ENCODE data around the gene RASGEF1C. TPM values are rescaled to one million over a fixed set of nuclear protein-coding genes. Genes with fewer than 3 reads are reported as not detected.

Gene RASGEF1C
- total RNA-seq, 1 experiment from 2014 or later = not detected

DNA sequence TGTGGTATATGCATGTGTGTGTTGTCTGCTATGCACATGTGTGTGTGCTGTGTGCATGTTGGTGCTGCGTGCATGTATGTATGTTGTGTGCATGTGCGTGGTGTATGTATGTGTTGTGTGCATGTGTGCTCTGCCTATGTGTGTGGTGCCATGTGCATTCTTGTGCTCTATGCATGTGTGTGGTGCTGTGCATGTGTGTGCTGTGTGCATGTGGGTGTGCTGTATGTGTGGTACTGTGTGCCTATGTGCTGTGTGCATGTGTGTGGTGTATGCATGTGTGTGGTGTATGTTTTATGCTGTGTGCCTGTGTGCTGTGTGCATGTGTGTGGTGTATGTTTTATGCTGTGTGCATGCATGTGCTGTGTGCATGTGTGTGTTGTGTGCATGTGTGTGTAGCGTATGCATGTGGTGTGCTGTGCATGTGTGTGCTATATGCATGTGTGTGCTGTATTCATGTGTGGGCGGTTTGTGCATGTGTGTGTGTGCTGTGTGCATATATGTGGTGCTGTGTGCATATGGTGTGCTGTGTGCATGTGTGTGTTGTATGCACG is 4.7 kb upstream of the RASGEF1C start:
- peaks cover 7% of the 10 kb centered on the region for H3K9me3 Mint-ChIP-seq (ENCODE audit: low read depth, unreplicated experiment)
- TF ChIP-seq, protein P1, sequence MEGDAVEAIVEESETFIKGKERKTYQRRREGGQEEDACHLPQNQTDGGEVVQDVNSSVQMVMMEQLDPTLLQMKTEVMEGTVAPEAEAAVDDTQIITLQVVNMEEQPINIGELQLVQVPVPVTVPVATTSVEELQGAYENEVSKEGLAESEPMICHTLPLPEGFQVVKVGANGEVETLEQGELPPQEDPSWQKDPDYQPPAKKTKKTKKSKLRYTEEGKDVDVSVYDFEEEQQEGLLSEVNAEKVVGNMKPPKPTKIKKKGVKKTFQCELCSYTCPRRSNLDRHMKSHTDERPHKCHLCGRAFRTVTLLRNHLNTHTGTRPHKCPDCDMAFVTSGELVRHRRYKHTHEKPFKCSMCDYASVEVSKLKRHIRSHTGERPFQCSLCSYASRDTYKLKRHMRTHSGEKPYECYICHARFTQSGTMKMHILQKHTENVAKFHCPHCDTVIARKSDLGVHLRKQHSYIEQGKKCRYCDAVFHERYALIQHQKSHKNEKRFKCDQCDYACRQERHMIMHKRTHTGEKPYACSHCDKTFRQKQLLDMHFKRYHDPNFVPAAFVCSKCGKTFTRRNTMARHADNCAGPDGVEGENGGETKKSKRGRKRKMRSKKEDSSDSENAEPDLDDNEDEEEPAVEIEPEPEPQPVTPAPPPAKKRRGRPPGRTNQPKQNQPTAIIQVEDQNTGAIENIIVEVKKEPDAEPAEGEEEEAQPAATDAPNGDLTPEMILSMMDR (IDR thresholded peaks at IDR 0.05; ENCODE audit: unreplicated experiment) = no peak
- CTCF ChIA-PET = no interaction called here
- BruUV-seq (replicated peaks) = no TSS peak
- no peak overlapping the region for H3K4me3 Mint-ChIP-seq (ENCODE audit: low read depth, unreplicated experiment)
- peaks cover 4% of the 10 kb centered on the region for H3K36me3 Mint-ChIP-seq (ENCODE audit: insufficient read depth, unreplicated experiment)
- H3K27ac Mint-ChIP-seq (ENCODE audit: unreplicated experiment) = no peak overlapping the region
- peaks cover 17% of the 10 kb centered on the region for H3K4me1 Mint-ChIP-seq (ENCODE audit: low read depth, unreplicated experiment)
- no peak for DNase-seq
- intact Hi-C loops (cut with micrococcal nuclease; ENCODE audit: unreplicated experiment) = no loop called here
- H3K27me3 Mint-ChIP-seq (ENCODE audit: unreplicated experiment) = peaks cover 26% of the 10 kb centered on the region

DNA sequence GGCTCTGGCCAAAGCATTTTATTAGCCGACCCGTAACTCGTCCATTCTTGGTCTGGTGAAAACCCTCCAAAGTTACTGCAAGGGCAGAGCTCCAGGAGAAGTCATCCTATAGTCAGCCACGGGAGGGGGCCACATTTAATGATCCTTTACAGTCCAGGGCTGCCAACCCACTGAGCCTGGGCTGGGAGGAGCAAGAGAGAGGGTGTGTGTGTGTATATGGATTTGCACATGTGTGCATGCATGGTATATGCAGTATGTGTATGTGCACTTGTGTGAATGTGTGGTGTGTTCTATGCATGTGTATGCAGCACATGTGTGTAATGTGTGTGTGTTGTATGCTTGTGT is 4.2 kb upstream of the RASGEF1C start:
- DNase-seq = no peak
- CTCF ChIA-PET = no interaction called here
- no peak overlapping the region for H3K4me3 Mint-ChIP-seq (ENCODE audit: low read depth, unreplicated experiment)
- BruUV-seq (replicated peaks) = no TSS peak
- TF ChIP-seq, protein P1 (IDR thresholded peaks at IDR 0.05; ENCODE audit: unreplicated experiment) = no peak
- peaks cover 8% of the 10 kb centered on the region for H3K36me3 Mint-ChIP-seq (ENCODE audit: insufficient read depth, unreplicated experiment)
- intact Hi-C loops (cut with micrococcal nuclease; ENCODE audit: unreplicated experiment) = no loop called here
- peaks cover 31% of the 10 kb centered on the region for H3K27me3 Mint-ChIP-seq (ENCODE audit: unreplicated experiment)
- H3K27ac Mint-ChIP-seq (ENCODE audit: unreplicated experiment) = no peak overlapping the region
- H3K4me1 Mint-ChIP-seq (ENCODE audit: low read depth, unreplicated experiment) = peaks cover 22% of the 10 kb centered on the region
- peaks cover 3% of the 10 kb centered on the region for H3K9me3 Mint-ChIP-seq (ENCODE audit: low read depth, unreplicated experiment)

DNA sequence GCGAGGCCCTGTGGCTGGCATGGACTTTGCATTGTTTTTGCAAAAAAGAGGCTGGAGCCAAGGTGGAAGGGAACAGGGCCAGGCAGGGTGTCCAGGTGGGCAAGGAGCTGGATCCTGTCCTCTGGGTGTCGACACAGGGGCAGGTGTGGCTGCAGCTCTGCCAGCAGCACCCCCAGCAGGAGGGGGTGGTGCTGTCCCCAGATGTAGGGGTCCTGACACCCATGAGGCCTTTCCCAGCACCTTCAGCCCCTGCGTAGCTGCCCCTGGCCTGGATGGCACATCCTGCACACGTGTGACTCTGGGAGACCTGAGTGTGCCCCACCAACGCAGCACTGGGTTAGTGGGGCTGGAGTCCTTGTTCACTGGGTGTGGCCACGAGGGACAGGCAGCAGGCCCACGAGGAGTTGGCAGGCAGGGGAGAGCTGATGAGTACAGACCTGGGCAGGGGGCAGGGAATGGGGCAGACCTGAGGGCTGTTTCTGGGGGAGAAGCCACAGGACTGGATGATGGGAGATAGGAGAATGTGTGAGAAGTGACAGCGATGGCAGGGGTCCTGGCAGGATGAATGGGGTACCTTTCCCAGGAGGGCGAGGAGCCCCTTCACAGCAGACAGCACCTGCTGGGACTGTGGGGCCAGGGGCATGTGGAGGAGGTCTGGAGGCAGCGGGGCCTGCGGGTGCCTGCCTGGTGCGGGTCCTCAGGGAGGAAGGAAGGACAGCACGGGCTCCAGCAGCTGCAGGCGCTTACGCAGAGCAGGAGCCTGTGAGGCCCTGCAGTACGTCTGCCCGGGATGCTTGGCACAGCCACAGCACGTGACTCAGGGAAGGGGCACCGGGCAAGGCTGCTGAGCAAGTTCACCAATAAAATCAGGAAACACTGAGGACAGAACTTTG is 3.6 kb upstream of the RASGEF1C start:
- Mint-ChIP-seq H3K36me3 (ENCODE audit: insufficient read depth, unreplicated experiment) (peaks cover 10% of the 10 kb centered on the region), H3K27ac (ENCODE audit: unreplicated experiment) (no peak overlapping the region), H3K4me1 (ENCODE audit: low read depth, unreplicated experiment) (peaks cover 26% of the 10 kb centered on the region), H3K4me3 (ENCODE audit: low read depth, unreplicated experiment) (no peak overlapping the region), H3K27me3 (ENCODE audit: unreplicated experiment) (peaks cover 37% of the 10 kb centered on the region), H3K9me3 (ENCODE audit: low read depth, unreplicated experiment) (peaks cover 3% of the 10 kb centered on the region)
- peak; percentile 35 for DNase-seq
- CTCF ChIA-PET = no interaction called here
- TF ChIP-seq, protein P1 (IDR thresholded peaks at IDR 0.05; ENCODE audit: unreplicated experiment) = no peak
- intact Hi-C loops (cut with micrococcal nuclease; ENCODE audit: unreplicated experiment) = no loop called here
- BruUV-seq (replicated peaks) = no TSS peak

GRCh38 chr5:180211761-180212035 is 2.7 kb upstream of the RASGEF1C start:
- no TSS peak for BruUV-seq (replicated peaks)
- CTCF ChIA-PET = no interaction called here

More at GRCh38 chr5:180211761-180212035, 2.7 kb upstream of the RASGEF1C start:
- DNase-seq = no peak
- H3K36me3 Mint-ChIP-seq (ENCODE audit: insufficient read depth, unreplicated experiment) = peaks cover 10% of the 10 kb centered on the region
- peaks cover 43% of the 10 kb centered on the region for H3K27me3 Mint-ChIP-seq (ENCODE audit: unreplicated experiment)
- intact Hi-C loops (cut with micrococcal nuclease; ENCODE audit: unreplicated experiment) = no loop called here
- TF ChIP-seq, protein P1 (IDR thresholded peaks at IDR 0.05; ENCODE audit: unreplicated experiment) = no peak
- no peak overlapping the region for H3K27ac Mint-ChIP-seq (ENCODE audit: unreplicated experiment)
- no peak overlapping the region for H3K4me3 Mint-ChIP-seq (ENCODE audit: low read depth, unreplicated experiment)
- peaks cover 3% of the 10 kb centered on the region for H3K9me3 Mint-ChIP-seq (ENCODE audit: low read depth, unreplicated experiment)
- H3K4me1 Mint-ChIP-seq (ENCODE audit: low read depth, unreplicated experiment) = peaks cover 26% of the 10 kb centered on the region

All from Calu3 (cell line).